Coronary artery (tissue), 2 donors: Measurements from ENCODE around the gene NINJ2.

ENCODE experiments used
- DNase-seq: peaks from one replicate; pipeline ENCODE4 v3.0.0-alpha.2; 2017; ENCODE audit warnings: low spot score
- H3K27ac ChIP-seq, 2 donors: fragments of 200-600 bp; sonication (generic); one replicate each; pipeline ENCODE4 v1.5.1; 2016 to 2019
- H3K4me3 ChIP-seq: fragments of 200-600 bp; sonication (generic); 2 replicates; pipeline ENCODE4 v1.5.1; 2016; ENCODE audit warnings: mild to moderate bottlenecking, moderate library complexity
- CTCF ChIP-seq: fragments of 200-600 bp; sonication (generic); IDR thresholded peaks from one replicate; pipeline ENCODE4 v1.5.1; 2019; ENCODE audit warnings: antibody characterized with exemption

The NINJ2 gene

GRCh38 chr12:627863-628741 lies 35.1 kb downstream of the NINJ2 start:
- peak overlapping the region in 1 of 2 donors; percentile 31 for H3K27ac ChIP-seq
- no peak for DNase-seq
- no peak overlapping the region for H3K4me3 ChIP-seq
- TF ChIP-seq CTCF: no peak

- peak overlapping the region in 1 of 2 donors; percentile 31 for H3K27ac ChIP-seq
- H3K4me3 ChIP-seq: no peak overlapping the region
- no peak for TF ChIP-seq CTCF
- no peak for DNase-seq
Measured at GRCh38 chr12:627285-627684, 36.0 kb downstream of the NINJ2 start.

GRCh38 chr12:625998-626397 lies 37.2 kb downstream of the NINJ2 start:
- Histone ChIP-seq H3K4me3 (no peak overlapping the region), H3K27ac (no peak overlapping the region)
- DNase-seq: no peak
- no peak for TF ChIP-seq CTCF

GRCh38 chr12:623865-624372 lies 39.3 kb downstream of the NINJ2 start:
- no peak overlapping the region for H3K27ac ChIP-seq
- no peak overlapping the region for H3K4me3 ChIP-seq

GRCh38 chr12:623172-623864 lies 39.9 kb downstream of the NINJ2 start:
- DNase-seq: no peak
- H3K27ac ChIP-seq: no peak overlapping the region
- no peak for TF ChIP-seq CTCF
- no peak overlapping the region for H3K4me3 ChIP-seq

More at GRCh38 chr12:623865-624372, 39.3 kb downstream of the NINJ2 start:
- TF ChIP-seq CTCF: no peak
- DNase-seq: no peak

GRCh38 chr12:622416-622815 lies 40.8 kb downstream of the NINJ2 start:
- DNase-seq: no peak
- no peak for TF ChIP-seq CTCF
- no peak overlapping the region for H3K27ac ChIP-seq
- no peak overlapping the region for H3K4me3 ChIP-seq
